ENCODE results near the gene KDM2A.

KDM2A gene

GRCh38 chr11:67118801-67119584 is at the start of gene KDM2A:
Gene KDM2A (plus strand): TSS chr11:67119263. CDS start chr11:67121317, 2,054 bp downstream.
- peak; percentile 95 to 98 for DNase-seq

DNA sequence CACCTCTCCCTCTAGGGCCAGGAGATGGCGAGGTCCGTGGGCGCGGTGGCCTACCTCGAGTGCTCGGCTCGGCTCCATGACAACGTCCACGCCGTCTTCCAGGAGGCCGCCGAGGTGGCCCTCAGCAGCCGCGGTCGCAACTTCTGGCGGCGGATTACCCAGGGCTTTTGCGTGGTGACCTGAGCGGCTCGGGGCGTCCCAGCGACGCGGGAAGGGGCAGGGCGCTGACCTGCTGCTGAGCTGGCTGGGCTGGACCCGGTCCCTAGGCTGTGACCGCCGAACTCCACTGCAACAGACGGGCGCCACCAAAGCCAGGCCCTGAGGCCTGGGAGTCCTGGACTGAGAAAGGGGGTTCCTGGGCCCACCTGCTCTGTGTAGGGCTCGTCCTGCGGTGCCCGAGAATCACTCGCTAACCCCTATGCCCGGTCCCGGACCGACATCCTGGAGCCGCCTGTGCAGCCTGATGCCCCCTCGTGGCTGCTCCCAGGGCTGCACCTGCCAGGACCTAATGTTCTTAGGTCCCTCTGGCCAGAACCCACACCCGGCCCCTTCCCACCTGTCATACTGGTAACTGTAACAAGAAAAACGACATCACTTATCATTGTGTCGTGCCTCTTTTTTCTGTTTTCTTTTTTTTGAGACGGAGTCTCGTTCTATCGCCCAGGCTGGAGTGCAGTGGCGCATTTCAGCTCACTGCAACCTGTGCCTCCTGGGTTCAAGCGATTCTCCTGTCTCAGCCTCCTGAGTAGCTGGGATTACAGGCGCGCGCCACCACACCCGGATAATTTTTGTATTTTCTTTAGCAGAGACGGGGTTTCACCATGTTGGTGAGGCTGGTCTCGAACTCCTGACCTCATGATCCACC is 47.4 kb upstream of the KDM2A start:
- DNase-seq = peak in 1 of 2 experiments; percentile 41

DNA sequence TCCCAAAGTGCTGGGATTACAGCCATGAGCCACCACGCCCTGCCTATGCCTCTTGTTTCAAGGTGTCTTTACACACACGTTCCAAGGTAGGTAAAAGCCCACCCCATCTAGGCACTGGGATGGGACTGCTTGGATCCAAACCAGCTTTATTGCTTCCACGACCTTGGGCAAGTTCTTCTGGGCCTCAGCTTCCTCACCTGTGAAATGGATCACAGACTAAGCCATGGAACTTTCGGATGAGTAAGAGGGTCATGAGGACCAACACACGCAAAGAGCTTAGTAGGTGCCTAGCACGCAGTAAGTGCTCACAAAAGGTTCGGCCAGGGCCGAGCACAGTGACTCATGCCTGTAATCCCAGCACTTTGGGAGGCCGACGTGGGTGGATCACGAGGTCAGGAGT is 46.8 kb upstream of the KDM2A start:
- DNase-seq = no peak

- peak in 1 of 2 experiments; percentile 25 for DNase-seq
These were observed 45.2 kb upstream of the KDM2A start for GRCh38 chr11:67073908-67074307.

DNA sequence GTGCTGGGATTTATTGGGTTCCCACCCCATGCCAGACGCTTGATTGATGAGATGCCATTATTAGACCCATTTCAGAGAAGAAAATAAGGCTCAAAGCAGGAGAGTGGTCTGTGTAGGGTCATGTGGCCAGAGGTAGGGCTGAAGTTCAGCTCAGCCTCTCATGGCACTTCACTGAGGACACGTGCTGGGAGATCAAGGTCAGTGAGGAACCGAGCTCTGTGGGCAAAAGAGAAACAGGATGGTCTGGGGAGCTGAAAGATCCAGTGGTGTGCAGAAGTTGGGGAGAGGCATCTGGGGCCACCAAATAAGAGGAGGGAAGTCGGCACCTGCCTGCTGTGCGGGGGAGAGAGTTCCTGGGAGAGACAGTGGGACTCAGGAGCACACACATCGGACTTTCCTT is 42.9 kb upstream of the KDM2A start:
- no peak for DNase-seq

DNA sequence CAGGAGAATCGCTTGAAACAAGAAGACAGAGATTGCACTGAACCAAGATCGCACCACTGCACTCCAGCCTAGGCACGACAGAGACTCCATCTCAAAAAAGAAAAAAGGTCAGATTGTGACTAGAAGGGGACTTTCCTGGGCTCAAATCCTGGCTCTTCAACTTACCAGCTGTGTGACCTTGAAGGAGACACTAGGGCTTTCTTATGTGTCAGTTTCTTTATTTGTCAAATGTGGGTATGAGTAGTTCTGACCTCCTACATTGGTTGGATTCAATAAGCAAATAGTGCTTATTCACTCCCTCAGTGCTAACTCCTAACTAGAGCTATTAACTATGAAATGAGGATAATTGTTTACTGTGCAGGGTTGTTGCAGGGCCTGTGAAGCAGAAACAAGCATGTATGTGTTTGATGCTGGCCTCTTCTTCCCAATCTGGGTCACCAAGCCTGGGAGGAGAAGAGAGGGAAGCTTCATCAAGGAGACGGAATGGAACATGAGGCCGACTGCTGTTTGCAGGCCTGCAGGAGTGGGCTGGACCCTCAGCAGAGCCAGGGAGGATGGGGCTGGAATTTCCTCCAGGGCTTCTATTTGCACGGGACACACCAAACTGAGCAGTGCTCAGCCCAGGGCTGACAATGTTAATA is 39.9 kb upstream of the KDM2A start:
- DNase-seq = no peak

- no peak for DNase-seq
These were observed 36.8 kb upstream of the KDM2A start for GRCh38 chr11:67082071-67082791.

DNA sequence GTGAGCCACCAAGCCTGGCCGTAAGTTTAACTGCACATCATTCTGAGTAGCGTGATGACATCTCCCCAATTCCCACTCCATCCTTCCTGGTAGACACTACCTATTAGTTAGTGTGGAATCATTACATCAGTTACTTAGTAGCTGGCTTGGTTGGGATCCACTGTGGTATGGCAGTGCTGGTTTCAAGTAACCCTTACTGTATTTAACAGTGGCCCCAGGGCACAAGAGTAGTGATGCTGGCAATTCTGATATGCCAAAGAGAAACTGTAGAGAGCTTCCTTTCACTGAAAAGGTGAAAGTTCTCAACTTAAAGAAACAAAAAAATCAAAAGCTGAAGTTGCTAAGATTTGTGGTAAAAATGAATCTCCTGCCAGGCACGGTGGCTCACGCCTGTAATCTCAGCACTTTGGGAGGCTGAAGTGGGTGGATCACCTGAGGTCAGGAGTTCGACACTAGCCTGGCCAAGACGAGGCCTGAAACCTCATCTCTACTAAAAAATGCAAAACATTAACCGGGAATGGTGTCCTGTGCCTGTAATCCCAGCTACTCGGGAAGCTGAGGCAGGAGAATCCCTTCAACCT is 35.2 kb upstream of the KDM2A start:
- DNase-seq = no peak

DNA sequence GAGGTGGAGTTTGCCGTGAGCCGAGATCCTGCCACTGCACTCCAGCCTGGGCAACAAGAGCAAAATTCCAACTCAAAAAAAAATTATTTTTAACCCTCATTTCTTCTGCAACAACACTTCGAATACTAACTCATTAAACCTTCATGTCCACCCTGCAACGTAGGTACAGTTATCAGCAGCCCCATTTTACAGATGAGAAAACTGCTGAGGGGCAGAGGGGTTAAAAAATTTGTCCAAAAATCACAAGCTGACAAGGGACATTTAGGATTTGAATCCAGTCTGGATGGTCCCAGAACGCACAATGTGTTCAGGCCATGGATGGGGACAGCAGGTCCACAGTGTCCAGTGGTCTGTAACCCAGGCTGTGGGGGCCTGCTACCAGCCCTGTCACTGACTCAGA is 33.4 kb upstream of the KDM2A start:
- DNase-seq = no peak

- no peak for DNase-seq
These were observed 28.3 kb upstream of the KDM2A start for GRCh38 chr11:67090717-67091116.

GRCh38 chr11:67095214-67095507 is 23.9 kb upstream of the KDM2A start:
- DNase-seq = no peak

DNA sequence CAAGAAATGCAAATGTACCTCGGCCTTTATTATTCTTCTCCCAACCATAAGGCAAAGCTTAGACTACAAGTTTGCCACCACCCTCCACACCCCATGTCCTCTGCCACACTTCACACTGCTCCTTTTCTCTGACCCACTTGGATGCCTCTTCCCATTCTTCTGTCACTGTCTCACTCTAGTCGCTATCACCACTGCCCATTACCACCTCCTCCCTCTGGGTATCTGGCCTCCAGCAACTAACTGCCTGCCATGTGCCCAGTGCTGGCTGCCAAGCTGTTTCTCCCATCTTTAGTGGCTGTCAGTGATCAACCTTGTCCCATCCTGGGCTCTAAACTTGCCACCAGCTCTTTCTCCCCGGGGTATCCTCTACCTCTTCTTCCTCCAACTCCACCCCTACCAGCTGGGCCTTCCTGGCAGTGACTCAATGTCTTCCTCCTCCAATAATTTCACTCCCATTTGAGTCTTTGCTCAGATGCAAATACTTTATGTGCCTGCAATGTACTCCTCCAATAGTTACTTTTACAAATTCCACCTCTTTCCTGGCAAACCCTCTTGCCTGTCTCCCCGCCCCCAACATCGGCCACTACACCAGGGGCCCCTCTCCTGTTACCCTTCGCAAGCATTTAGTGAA is 20.1 kb upstream of the KDM2A start:
- no peak for DNase-seq

DNA sequence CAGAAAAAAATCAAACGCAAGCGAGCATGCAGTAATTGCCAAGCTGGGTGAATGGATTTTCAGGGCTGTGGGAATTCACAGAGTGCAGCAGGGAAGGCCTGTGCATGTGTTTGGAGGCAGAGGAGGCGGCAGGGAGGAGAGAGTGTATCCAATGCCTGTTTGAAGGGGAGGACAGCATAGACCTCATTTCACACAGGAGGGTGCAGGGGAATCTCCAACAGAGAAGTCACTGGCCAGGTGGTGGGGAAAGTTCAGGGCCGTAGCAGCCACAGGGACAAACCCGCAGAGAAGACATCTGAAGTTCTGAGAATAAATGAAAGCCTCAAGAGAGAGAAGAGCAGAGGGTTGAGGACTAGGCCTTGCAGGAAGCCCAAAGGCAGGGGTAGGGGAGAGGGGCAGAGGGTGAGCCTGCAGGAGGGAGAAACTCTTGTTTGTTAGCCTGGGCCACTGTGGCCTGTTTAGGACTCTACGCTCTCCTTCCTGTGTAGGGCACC is 19.2 kb upstream of the KDM2A start:
- no peak for DNase-seq

DNA sequence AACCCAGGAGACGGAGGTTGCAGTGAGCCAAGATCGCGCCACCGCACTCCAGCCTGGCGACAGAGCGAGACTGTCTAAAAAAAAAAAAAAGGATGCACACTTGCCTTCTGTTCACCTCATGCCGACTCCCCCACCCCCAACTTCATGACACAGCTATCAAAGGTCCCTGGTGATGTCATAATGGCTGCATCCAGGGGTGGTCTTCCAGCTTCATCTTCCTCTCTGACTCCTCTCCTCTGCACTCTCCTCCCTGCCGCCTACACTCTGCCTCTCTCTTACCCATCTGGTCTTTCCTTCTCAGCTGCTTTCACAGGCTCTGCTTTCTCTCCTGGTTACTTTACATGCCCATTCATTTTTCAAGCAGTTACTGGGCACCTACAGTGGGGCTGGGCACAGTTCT is 16.4 kb upstream of the KDM2A start:
- no peak for DNase-seq

- no peak for DNase-seq
These were observed 13.1 kb upstream of the KDM2A start for GRCh38 chr11:67105964-67106363.

DNA sequence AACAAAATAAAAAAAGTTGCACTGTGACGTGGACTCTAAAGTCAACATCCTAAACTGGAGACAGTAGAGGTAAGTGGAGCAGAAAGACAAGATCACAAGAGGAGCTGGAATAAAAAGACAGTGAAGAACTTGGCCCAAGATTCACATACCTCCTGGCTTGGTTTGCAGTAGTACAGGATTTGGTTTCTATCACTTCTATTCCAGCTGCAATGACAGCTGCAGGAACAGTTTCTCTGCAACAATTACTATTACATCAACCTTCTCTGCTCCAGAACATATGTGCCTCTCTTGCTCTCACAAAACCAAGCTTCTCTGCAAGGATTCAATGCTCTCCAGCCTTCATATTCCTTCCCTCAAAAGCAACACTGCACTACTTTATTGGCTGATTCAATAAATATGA is 7.8 kb upstream of the KDM2A start:
- DNase-seq = no peak

DNA sequence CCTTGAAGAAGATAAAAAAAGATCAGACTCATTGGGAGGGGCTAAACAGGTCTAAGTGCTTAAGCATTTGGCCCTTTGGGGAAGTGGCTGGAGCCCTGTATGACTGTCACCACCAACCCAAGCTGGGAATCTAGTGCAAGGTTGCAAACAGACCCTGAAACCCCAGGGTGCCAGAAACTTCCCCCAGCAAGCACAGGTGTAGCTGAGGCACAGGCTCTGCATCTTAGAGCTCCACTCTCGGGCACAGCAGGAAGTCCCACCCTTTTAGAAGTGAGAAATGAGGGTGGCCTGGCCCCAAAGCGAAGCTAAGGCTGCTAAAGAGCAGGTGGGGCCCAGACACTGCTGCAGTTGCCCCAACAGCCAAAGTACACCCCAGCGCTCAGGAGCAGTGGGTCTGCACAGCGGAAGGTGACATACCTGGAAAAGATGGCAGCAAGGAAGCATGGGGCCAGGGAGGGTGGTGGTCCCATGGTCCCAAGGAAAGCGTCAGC is 5.8 kb upstream of the KDM2A start:
- no peak for DNase-seq

GRCh38 chr11:67114275-67114896 is 4.7 kb upstream of the KDM2A start:
- no peak for DNase-seq

- DNase-seq = no peak
These were observed 2.3 kb upstream of the KDM2A start for GRCh38 chr11:67116758-67117105.

GRCh38 chr11:67117176-67117575 is 1.9 kb upstream of the KDM2A start:
- no peak for DNase-seq

GRCh38 chr11:67117672-67118180 is 1.3 kb upstream of the KDM2A start:
- no peak for DNase-seq

Data from NCI-H524 (cell line).